ENCODE results near the gene NTNG1.

The NTNG1 gene

DNA sequence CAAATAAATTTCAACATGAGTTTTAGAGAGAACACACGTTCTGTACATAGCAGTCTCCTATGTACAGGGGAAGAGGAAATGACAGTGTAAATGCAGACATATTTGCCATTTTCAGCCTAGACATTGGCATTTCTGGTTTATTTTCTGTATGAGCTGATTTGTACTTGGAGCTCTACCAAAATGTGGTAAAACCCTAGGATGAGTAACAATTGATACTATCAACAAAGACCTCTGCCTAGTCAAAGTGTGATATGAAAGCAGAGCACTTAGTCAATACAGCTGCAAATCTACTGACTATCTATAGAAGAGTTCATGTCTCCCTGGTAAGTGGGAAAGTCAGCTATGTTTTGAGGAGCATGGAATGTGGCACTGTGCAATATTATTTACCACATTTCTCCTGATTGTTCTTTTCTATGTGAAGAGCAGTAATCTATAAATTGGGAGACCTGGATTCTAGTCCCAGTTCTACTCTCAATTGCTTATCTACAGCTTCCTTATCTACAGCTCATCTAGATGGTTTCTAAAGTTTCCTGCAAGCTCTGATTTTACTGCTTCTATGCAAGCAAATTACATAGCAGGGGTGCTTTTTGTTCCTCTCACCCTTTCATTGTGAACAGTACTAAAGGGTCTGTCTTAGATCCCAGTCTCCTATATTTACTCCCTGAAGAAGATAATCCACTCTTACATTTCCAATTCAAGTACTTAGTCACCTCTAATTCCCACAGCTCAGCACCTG is 334.2 kb downstream of the NTNG1 start:
- Histone ChIP-seq H3K4me3 (ENCODE audit: low read depth in 1 of 2, low read length in 2 of 2) (no peak overlapping the region), H3K4me1 (ENCODE audit: insufficient read depth, low read length) (no peaks in the 10 kb centered on the region), H3K9ac (ENCODE audit: low read depth, low read length) (no peak overlapping the region), H3K79me2 (ENCODE audit: insufficient read depth, low read length) (no peaks in the 10 kb centered on the region), H3K27me3 (ENCODE audit: insufficient read depth, low read length, poor library complexity) (no peaks in the 10 kb centered on the region), H3K36me3 (ENCODE audit: insufficient read depth, low read length) (no peaks in the 10 kb centered on the region), H3K27ac (ENCODE audit: low read length) (no peak overlapping the region), H2AFZ (ENCODE audit: low read depth, low read length) (no peak overlapping the region), H3K4me2 (ENCODE audit: insufficient read depth, low read length) (no peak overlapping the region), H4K20me1 (ENCODE audit: insufficient read depth, low read length) (no peaks in the 10 kb centered on the region), H3K9me3 (ENCODE audit: insufficient read depth, low read length, severe bottlenecking) (no peaks in the 10 kb centered on the region)
- no peak for DNase-seq
- TF ChIP-seq, protein P1, sequence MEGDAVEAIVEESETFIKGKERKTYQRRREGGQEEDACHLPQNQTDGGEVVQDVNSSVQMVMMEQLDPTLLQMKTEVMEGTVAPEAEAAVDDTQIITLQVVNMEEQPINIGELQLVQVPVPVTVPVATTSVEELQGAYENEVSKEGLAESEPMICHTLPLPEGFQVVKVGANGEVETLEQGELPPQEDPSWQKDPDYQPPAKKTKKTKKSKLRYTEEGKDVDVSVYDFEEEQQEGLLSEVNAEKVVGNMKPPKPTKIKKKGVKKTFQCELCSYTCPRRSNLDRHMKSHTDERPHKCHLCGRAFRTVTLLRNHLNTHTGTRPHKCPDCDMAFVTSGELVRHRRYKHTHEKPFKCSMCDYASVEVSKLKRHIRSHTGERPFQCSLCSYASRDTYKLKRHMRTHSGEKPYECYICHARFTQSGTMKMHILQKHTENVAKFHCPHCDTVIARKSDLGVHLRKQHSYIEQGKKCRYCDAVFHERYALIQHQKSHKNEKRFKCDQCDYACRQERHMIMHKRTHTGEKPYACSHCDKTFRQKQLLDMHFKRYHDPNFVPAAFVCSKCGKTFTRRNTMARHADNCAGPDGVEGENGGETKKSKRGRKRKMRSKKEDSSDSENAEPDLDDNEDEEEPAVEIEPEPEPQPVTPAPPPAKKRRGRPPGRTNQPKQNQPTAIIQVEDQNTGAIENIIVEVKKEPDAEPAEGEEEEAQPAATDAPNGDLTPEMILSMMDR (IDR thresholded peaks at IDR 0.05; ENCODE audit: borderline replicate concordance, extremely low read depth, low read length, poor library complexity, severe bottlenecking): no peak
- TF ChIP-seq EZH2 (IDR thresholded peaks at IDR 0.05; ENCODE audit: borderline replicate concordance, low read depth, low read length, severe bottlenecking): no peak
- ATAC-seq (ENCODE audit: insufficient read depth, low read depth): no peak; the same call in 2 of the 3 replicates

DNA sequence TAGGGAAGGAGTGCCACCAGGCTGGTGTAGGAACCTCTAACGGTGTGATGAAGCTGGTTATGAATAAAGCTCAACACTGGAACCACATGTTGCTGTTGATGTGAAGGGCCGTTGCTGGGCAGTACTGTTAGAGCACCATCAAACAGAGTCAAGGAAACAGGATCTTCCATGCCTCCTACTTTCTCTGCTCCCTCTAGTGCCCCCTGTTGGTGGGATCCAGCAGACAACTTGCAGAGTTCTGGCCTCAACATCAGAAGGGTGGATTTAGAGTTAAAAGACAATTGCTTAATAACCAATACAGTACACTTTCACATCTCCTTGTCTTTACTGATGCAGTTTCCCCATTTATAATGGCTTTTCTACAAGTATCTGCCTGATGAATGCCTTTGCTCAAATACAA is 336.4 kb downstream of the NTNG1 start:
- H3K9ac ChIP-seq (ENCODE audit: low read depth, low read length): no peak overlapping the region
- ATAC-seq (ENCODE audit: insufficient read depth, low read depth): peak; percentile 17; the same call in 1 of the 3 replicates
- no peaks in the 10 kb centered on the region for H3K27me3 ChIP-seq (ENCODE audit: insufficient read depth, low read length, poor library complexity)
- no peaks in the 10 kb centered on the region for H4K20me1 ChIP-seq (ENCODE audit: insufficient read depth, low read length)
- H3K4me3 ChIP-seq (ENCODE audit: low read depth in 1 of 2, low read length in 2 of 2): no peak overlapping the region
- DNase-seq: peak; percentile 30
- H2AFZ ChIP-seq (ENCODE audit: low read depth, low read length): no peak overlapping the region
- H3K4me2 ChIP-seq (ENCODE audit: insufficient read depth, low read length): no peak overlapping the region
- no peak overlapping the region for H3K27ac ChIP-seq (ENCODE audit: low read length)
- H3K4me1 ChIP-seq (ENCODE audit: insufficient read depth, low read length): no peaks in the 10 kb centered on the region
- no peaks in the 10 kb centered on the region for H3K36me3 ChIP-seq (ENCODE audit: insufficient read depth, low read length)
- TF ChIP-seq EZH2 (IDR thresholded peaks at IDR 0.05; ENCODE audit: borderline replicate concordance, low read depth, low read length, severe bottlenecking): no peak
- TF ChIP-seq, protein P1 (IDR thresholded peaks at IDR 0.05; ENCODE audit: borderline replicate concordance, extremely low read depth, low read length, poor library complexity, severe bottlenecking): peak; percentile 49
- H3K79me2 ChIP-seq (ENCODE audit: insufficient read depth, low read length): no peaks in the 10 kb centered on the region
- no peaks in the 10 kb centered on the region for H3K9me3 ChIP-seq (ENCODE audit: insufficient read depth, low read length, severe bottlenecking)

- no peak for DNase-seq
- no peaks in the 10 kb centered on the region for H3K4me1 ChIP-seq (ENCODE audit: insufficient read depth, low read length)
Observed at GRCh38 chr1:107479865-107480350, 339.1 kb downstream of the NTNG1 start.

More at GRCh38 chr1:107479865-107480350, 339.1 kb downstream of the NTNG1 start:
- H3K4me3 ChIP-seq (ENCODE audit: low read depth in 1 of 2, low read length in 2 of 2): no peak overlapping the region
- H3K27ac ChIP-seq (ENCODE audit: low read length): no peak overlapping the region
- no peaks in the 10 kb centered on the region for H3K36me3 ChIP-seq (ENCODE audit: insufficient read depth, low read length)
- TF ChIP-seq, protein P1 (IDR thresholded peaks at IDR 0.05; ENCODE audit: borderline replicate concordance, extremely low read depth, low read length, poor library complexity, severe bottlenecking): no peak
- TF ChIP-seq EZH2 (IDR thresholded peaks at IDR 0.05; ENCODE audit: borderline replicate concordance, low read depth, low read length, severe bottlenecking): no peak
- no peak overlapping the region for H3K4me2 ChIP-seq (ENCODE audit: insufficient read depth, low read length)
- no peak overlapping the region for H3K9ac ChIP-seq (ENCODE audit: low read depth, low read length)
- no peaks in the 10 kb centered on the region for H3K27me3 ChIP-seq (ENCODE audit: insufficient read depth, low read length, poor library complexity)
- ATAC-seq (ENCODE audit: insufficient read depth, low read depth): no peak
- no peaks in the 10 kb centered on the region for H3K9me3 ChIP-seq (ENCODE audit: insufficient read depth, low read length, severe bottlenecking)
- no peaks in the 10 kb centered on the region for H3K79me2 ChIP-seq (ENCODE audit: insufficient read depth, low read length)
- H2AFZ ChIP-seq (ENCODE audit: low read depth, low read length): no peak overlapping the region
- H4K20me1 ChIP-seq (ENCODE audit: insufficient read depth, low read length): no peaks in the 10 kb centered on the region

Data from DND-41 (cell line).